ENCODE data around the gene RIMS1.

DNA sequence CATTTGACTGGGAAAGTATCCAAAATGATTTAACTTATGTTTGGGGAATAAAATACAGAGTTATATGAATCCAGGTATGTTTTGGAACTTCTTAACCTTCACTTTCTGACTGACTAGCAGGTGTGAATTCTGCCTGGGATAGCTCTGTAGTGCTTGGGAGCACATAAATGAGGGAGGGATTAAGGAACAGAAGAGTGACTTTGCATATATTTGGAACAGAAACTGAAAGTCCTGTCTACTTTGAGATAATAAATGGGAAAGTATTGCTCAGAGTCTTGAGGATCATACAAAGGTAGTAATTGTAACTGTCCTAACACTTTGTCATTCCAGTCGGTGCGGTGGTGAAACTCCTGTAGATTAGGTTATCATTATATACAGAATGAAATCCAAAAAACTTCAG, 317.6 kb downstream of the RIMS1 start:
- no peak for TF ChIP-seq BACH2 (CRISPR knock-in tag; IDR thresholded peaks at IDR 0.05; ENCODE audit: borderline replicate concordance)
- TF ChIP-seq TSHZ2 (CRISPR knock-in tag; IDR thresholded peaks at IDR 0.05): no peak
- no peak for TF ChIP-seq RARB (CRISPR knock-in tag; IDR thresholded peaks at IDR 0.05)
- TF ChIP-seq, protein P1, sequence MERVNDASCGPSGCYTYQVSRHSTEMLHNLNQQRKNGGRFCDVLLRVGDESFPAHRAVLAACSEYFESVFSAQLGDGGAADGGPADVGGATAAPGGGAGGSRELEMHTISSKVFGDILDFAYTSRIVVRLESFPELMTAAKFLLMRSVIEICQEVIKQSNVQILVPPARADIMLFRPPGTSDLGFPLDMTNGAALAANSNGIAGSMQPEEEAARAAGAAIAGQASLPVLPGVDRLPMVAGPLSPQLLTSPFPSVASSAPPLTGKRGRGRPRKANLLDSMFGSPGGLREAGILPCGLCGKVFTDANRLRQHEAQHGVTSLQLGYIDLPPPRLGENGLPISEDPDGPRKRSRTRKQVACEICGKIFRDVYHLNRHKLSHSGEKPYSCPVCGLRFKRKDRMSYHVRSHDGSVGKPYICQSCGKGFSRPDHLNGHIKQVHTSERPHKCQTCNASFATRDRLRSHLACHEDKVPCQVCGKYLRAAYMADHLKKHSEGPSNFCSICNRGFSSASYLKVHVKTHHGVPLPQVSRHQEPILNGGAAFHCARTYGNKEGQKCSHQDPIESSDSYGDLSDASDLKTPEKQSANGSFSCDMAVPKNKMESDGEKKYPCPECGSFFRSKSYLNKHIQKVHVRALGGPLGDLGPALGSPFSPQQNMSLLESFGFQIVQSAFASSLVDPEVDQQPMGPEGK (CRISPR knock-in tag; IDR thresholded peaks at IDR 0.05; ENCODE audit: borderline replicate concordance): no peak
- no peak for TF ChIP-seq SNAI2 (CRISPR knock-in tag; IDR thresholded peaks at IDR 0.05)
- TF ChIP-seq CREB5 (CRISPR knock-in tag; IDR thresholded peaks at IDR 0.05; ENCODE audit: low read depth): no peak
- no peak for TF ChIP-seq ZNF565 (CRISPR knock-in tag; conservative IDR thresholded peaks at IDR 0.05; ENCODE audit: low read depth)
- no peak for TF ChIP-seq GLIS3 (CRISPR knock-in tag; IDR thresholded peaks at IDR 0.05)
